IMR-90 (cell line): Measurements from ENCODE around the gene CUTC. TPM values are rescaled to one million over a fixed set of nuclear protein-coding genes. Genes with fewer than 3 reads are reported as not detected.

Source experiments
- ATAC-seq: fragments of 200-7000 bp; cut with Tn5 transposase; 2 replicates; pipeline ENCODE4 v1.9.1; 2020; ENCODE audit warnings: low read depth, mild to moderate bottlenecking, moderate library complexity
- BruUV-seq: library from RNA; stranded (reverse); fragments of 400-500 nt; replicated peaks from 2 replicates; lab custom pipeline; 2021; lab: Mats Ljungman, UMichigan
- CTCF ChIA-PET: fragments of 300-600 bp; formaldehyde crosslinking; extraction: SDS; loops from one replicate; lab custom pipeline; 2021; ENCODE audit warnings: antibody characterized with exemption; lab: Yijun Ruan, JAX
- POLR2A ChIA-PET: fragments of 300-600 bp; sonication (Branson Sonifier 250); formaldehyde crosslinking; loops from one replicate; lab custom pipeline; 2022; ENCODE audit warnings: antibody characterized with exemption; ENCODE audit not compliant: unreplicated experiment; lab: Charles Lee
- DNase-seq: peaks from one replicate; pipeline ENCODE4 v3.0.0; 2013
- H2AFZ ChIP-seq: replicated peaks from 2 replicates; pipeline ENCODE3; 2013; ENCODE audit warnings: low read length, mild to moderate bottlenecking; ENCODE audit not compliant: poor library complexity
- H2AK5ac ChIP-seq: 2 replicates; pipeline ENCODE4 v1.6.1; 2013; ENCODE audit warnings: low read depth, low read length, inconsistent platforms
- H2AK9ac ChIP-seq: replicated peaks from 2 replicates; pipeline ENCODE3; 2013; ENCODE audit warnings: mild to moderate bottlenecking, low read depth, low read length, moderate library complexity; ENCODE audit not compliant: poor library complexity
- H2BK120ac ChIP-seq: 2 replicates; pipeline ENCODE4 v1.6.1; 2013; ENCODE audit warnings: low read depth, low read length, inconsistent platforms
- H2BK15ac ChIP-seq: 3 replicates; pipeline ENCODE4 v1.6.1; 2013; ENCODE audit warnings: low read depth, low read length, inconsistent platforms
- H2BK20ac ChIP-seq: 2 replicates; pipeline ENCODE4 v1.6.1; 2013; ENCODE audit warnings: low read depth, mild to moderate bottlenecking, inconsistent platforms, low read length, moderate library complexity
- H2BK5ac ChIP-seq: 2 replicates; pipeline ENCODE4 v1.6.1; 2013; ENCODE audit warnings: mild to moderate bottlenecking, low read depth, low read length, inconsistent platforms; ENCODE audit not compliant: poor library complexity, severe bottlenecking
- H3K14ac ChIP-seq: replicated peaks from 2 replicates; pipeline ENCODE4 v1.6.1; 2013; ENCODE audit warnings: low read depth, low read length, inconsistent platforms
- H3K18ac ChIP-seq: 2 replicates; pipeline ENCODE4 v1.6.1; 2013; ENCODE audit warnings: low read depth, low read length, control low read depth
- H3K23ac ChIP-seq: 2 replicates; pipeline ENCODE4 v1.6.1; 2013; ENCODE audit warnings: low read depth, low read length, inconsistent platforms
- H3K27ac ChIP-seq: 2 replicates; pipeline ENCODE4 v1.5.1; 2013; ENCODE audit warnings: mild to moderate bottlenecking, control low read depth, low read length; ENCODE audit not compliant: insufficient read depth
- H3K27me3 ChIP-seq: 2 replicates; pipeline ENCODE4 v1.6.1; 2013; ENCODE audit warnings: low read length; ENCODE audit not compliant: control insufficient read depth, insufficient read depth
- H3K36me3 ChIP-seq: 2 replicates; pipeline ENCODE4 v1.6.1; 2013; ENCODE audit warnings: low read length, mixed read lengths; ENCODE audit not compliant: control insufficient read depth, insufficient read depth
- H3K4ac ChIP-seq: 2 replicates; pipeline ENCODE4 v1.6.1; 2013; ENCODE audit warnings: low read depth, low read length, inconsistent platforms
- H3K4me1 ChIP-seq: 2 replicates; pipeline ENCODE4 v1.6.1; 2013; ENCODE audit warnings: low read length, mixed read lengths; ENCODE audit not compliant: control insufficient read depth, insufficient read depth
- H3K4me2 ChIP-seq: 2 replicates; pipeline ENCODE4 v1.6.1; 2013; ENCODE audit warnings: low read depth, mild to moderate bottlenecking, control low read depth, low read length, moderate library complexity
- H3K4me3 ChIP-seq: 2 replicates; pipeline ENCODE4 v1.5.1; 2013; ENCODE audit warnings: low read depth, mild to moderate bottlenecking, control low read depth, low read length, moderate library complexity; ENCODE audit not compliant: insufficient read depth
- H3K56ac ChIP-seq: 2 replicates; pipeline ENCODE4 v1.6.1; 2013; ENCODE audit warnings: low read length, inconsistent platforms; ENCODE audit not compliant: insufficient read depth; ENCODE audit errors: extremely low read depth
- H3K79me1 ChIP-seq, 2 experiments: 2 replicates each; pipeline ENCODE4 v1.6.1; 2013; ENCODE audit warnings: low read length in 2 of 2, inconsistent platforms in 1 of 2, low read depth in 1 of 2
- H3K9ac ChIP-seq: 2 replicates; pipeline ENCODE4 v1.6.1; 2013; ENCODE audit warnings: low read depth, low read length, control low read depth
- H3K9me1 ChIP-seq: 2 replicates; pipeline ENCODE4 v1.6.1; 2013; ENCODE audit warnings: low read length, inconsistent platforms; ENCODE audit not compliant: insufficient read depth
- H3K9me3 ChIP-seq: 2 replicates; pipeline ENCODE4 v1.6.1; 2013; ENCODE audit warnings: low read length; ENCODE audit not compliant: control insufficient read depth, insufficient read depth
- H4K20me1 ChIP-seq: 2 replicates; pipeline ENCODE4 v1.6.1; 2013; ENCODE audit warnings: low read length, inconsistent platforms; ENCODE audit not compliant: insufficient read depth
- H4K5ac ChIP-seq: 2 replicates; pipeline ENCODE4 v1.6.1; 2013; ENCODE audit warnings: mild to moderate bottlenecking, low read depth, low read length, control low read depth
- H4K8ac ChIP-seq, 2 experiments: 2 replicates each; pipeline ENCODE4 v1.6.1; 2013; ENCODE audit warnings: low read depth in 2 of 2, low read length in 2 of 2, control low read depth in 1 of 2, inconsistent platforms in 1 of 2
- H4K91ac ChIP-seq: 2 replicates; pipeline ENCODE4 v1.6.1; 2013; ENCODE audit warnings: low read depth, low read length, inconsistent platforms; ENCODE audit not compliant: insufficient read depth
- BHLHE40 ChIP-seq: fragments of 150-350 bp; IDR thresholded peaks from 2 replicates; pipeline ENCODE4 v1.6.1; 2016; ENCODE audit warnings: mild to moderate bottlenecking, low read depth, low read length
- CEBPB ChIP-seq: IDR thresholded peaks from 2 replicates; pipeline ENCODE4 v1.6.1; 2012; ENCODE audit warnings: low read depth, low read length, improper control_type of control experiment
- CHD1 ChIP-seq: IDR thresholded peaks from 2 replicates; pipeline ENCODE4 v1.6.1; 2012; ENCODE audit warnings: low read depth, low read length, improper control_type of control experiment
- FOS ChIP-seq: fragments of 150-350 bp; IDR thresholded peaks from 2 replicates; pipeline ENCODE4 v1.6.1; 2016; ENCODE audit warnings: low read depth, low read length
- MAFK ChIP-seq: IDR thresholded peaks from 2 replicates; pipeline ENCODE4 v1.6.1; 2012; ENCODE audit warnings: low read depth, low read length, improper control_type of control experiment
- MAZ ChIP-seq: IDR thresholded peaks from 2 replicates; pipeline ENCODE4 v1.6.1; 2012; ENCODE audit warnings: low read depth, mild to moderate bottlenecking, low read length, improper control_type of control experiment, moderate library complexity, borderline replicate concordance
- MXI1 ChIP-seq: IDR thresholded peaks from 2 replicates; pipeline ENCODE4 v1.6.1; 2012; ENCODE audit warnings: low read depth, mild to moderate bottlenecking, low read length, moderate library complexity, borderline replicate concordance
- NFE2L2 ChIP-seq: fragments of 150-350 bp; IDR thresholded peaks from 2 replicates; pipeline ENCODE4 v1.6.1; 2016; ENCODE audit warnings: low read depth, mild to moderate bottlenecking, low read length
- POLR2A ChIP-seq: IDR thresholded peaks from 2 replicates; pipeline ENCODE4 v1.6.1; 2012; ENCODE audit warnings: mild to moderate bottlenecking, low read depth, low read length
- RAD21 ChIP-seq: IDR thresholded peaks from 2 replicates; pipeline ENCODE4 v1.6.1; 2012; ENCODE audit warnings: low read length, improper control_type of control experiment
- RCOR1 ChIP-seq: IDR thresholded peaks from 2 replicates; pipeline ENCODE4 v1.6.1; 2012; ENCODE audit warnings: mild to moderate bottlenecking, low read length, improper control_type of control experiment; ENCODE audit not compliant: insufficient replicate concordance
- RFX5 ChIP-seq: IDR thresholded peaks from 2 replicates; pipeline ENCODE4 v1.8.0; 2012; ENCODE audit warnings: low read depth, mild to moderate bottlenecking, low read length, moderate library complexity
- SMC3 ChIP-seq: fragments of 150-350 bp; IDR thresholded peaks from 2 replicates; pipeline ENCODE4 v1.6.1; 2016; ENCODE audit warnings: low read depth, mild to moderate bottlenecking, antibody characterized with exemption, low read length, moderate library complexity
- WGBS, 2 experiments: methylation state at CpG; one replicate each; pipeline versions ENCODE4 v1.1.5 to v1.1.7; 2013; ENCODE audit warnings: missing lambda C conversion rate in 2 of 2; ENCODE audit not compliant: insufficient read length in 1 of 2; ENCODE audit errors: extremely low coverage in 2 of 2; 5-methylcytosine and 5-hydroxymethylcytosine counted together
- dilution Hi-C: fragments of 300-500 bp; cut with HindIII; formaldehyde crosslinking; loops from one replicate; pipeline ENCODE4 v1.14.3; 2018; ENCODE audit warnings: low sequenced_read_pairs; ENCODE audit not compliant: unreplicated experiment
- in situ Hi-C: fragments of 300-500 bp; cut with MboI; formaldehyde crosslinking; loops from 3 replicates; pipeline ENCODE4 v1.14.3; 2019; ENCODE audit warnings: low sequenced_read_pairs, inconsistent platforms, mixed read lengths
- intact Hi-C: fragments of 100-400 bp; cut with micrococcal nuclease; formaldehyde crosslinking; loops from 2 replicates; pipeline ENCODE4 v1.10.0; 2022
- polyA plus RNA-seq, 3 experiments: library from polyadenylated mRNA; depleted of rRNA; stranded (reverse); fragments of >200 nt; gene quantifications; 2 replicates each; pipeline ENCODE4 v1.2.3, GENCODE V29; 2012; ENCODE audit warnings: low replicate concordance in 1 of 3
- total RNA-seq: library from RNA; depleted of rRNA; stranded (reverse); fragments of >200 nt; gene quantifications from 2 replicates; pipeline ENCODE4 v1.2.3, GENCODE V29; 2012
- TF ChIP-seq, protein P1 (sequence below): fragments of 150-350 bp; IDR thresholded peaks from 2 replicates; pipeline ENCODE4 v1.6.1; 2017; ENCODE audit warnings: mild to moderate bottlenecking, antibody characterized with exemption, low read length, low read depth
- TF ChIP-seq, protein P2 (sequence below): fragments of 150-350 bp; IDR thresholded peaks from 2 replicates; pipeline ENCODE4 v1.6.1; 2016; ENCODE audit warnings: low read depth, mild to moderate bottlenecking, low read length, moderate library complexity, borderline replicate concordance
- TF ChIP-seq, protein P3 (sequence below): conservative IDR thresholded peaks from 2 replicates; pipeline ENCODE4 v1.5.1; 2012; ENCODE audit warnings: mild to moderate bottlenecking, low read depth, low read length, improper control_type of control experiment

Gene CUTC
- total and polyA plus RNA-seq, 2 of the 4 experiments (the other 2 are of a cell fraction): 7.0 to 10.2 TPM

DNA sequence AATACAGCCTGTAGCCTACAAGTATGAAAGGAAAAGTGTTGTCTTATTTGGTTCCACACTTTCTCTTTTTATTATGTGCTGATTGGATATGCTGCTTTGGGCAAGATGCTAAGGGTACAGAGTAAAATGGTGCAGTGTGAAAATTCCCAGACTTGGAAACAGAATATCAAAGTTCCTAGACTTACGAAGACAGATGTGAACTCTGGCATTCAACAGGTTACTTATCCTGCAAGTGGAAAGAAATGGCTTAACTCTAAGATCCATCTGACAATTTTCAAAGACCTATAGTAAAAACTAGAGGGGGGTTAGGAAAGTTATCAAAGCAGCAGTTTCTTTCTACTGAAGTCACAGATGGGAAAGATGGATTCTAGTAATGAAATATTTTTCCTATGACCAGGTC lies 24.1 kb downstream of the CUTC start:
- POLR2A ChIA-PET: no interaction called here
- no peak overlapping the region for H2BK20ac ChIP-seq
- no peak overlapping the region for H3K4me2 ChIP-seq
- peaks cover 12% of the 10 kb centered on the region for H3K36me3 ChIP-seq
- no peak overlapping the region for H2BK15ac ChIP-seq
- no peaks in the 10 kb centered on the region for H3K27me3 ChIP-seq
- BruUV-seq: no TSS peak
- H2BK120ac ChIP-seq: no peak overlapping the region
- H3K18ac ChIP-seq: no peak overlapping the region
- H2AFZ ChIP-seq: no peak overlapping the region
- H3K9ac ChIP-seq: no peak overlapping the region
- H3K27ac ChIP-seq: no peak overlapping the region
- in situ Hi-C loops (no loop called here), dilution Hi-C loops (no loop called here), intact Hi-C loops (no loop called here)
- TF ChIP-seq SMC3 (no peak), MAFK (no peak), NFE2L2 (no peak), FOS (no peak), POLR2A (no peak), MXI1 (no peak), CHD1 (no peak), CEBPB (no peak), BHLHE40 (no peak), RFX5 (no peak), MAZ (no peak), RAD21 (no peak), RCOR1 (no peak)
- TF ChIP-seq, protein P1, sequence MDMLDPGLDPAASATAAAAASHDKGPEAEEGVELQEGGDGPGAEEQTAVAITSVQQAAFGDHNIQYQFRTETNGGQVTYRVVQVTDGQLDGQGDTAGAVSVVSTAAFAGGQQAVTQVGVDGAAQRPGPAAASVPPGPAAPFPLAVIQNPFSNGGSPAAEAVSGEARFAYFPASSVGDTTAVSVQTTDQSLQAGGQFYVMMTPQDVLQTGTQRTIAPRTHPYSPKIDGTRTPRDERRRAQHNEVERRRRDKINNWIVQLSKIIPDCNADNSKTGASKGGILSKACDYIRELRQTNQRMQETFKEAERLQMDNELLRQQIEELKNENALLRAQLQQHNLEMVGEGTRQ: no peak
- TF ChIP-seq, protein P2, sequence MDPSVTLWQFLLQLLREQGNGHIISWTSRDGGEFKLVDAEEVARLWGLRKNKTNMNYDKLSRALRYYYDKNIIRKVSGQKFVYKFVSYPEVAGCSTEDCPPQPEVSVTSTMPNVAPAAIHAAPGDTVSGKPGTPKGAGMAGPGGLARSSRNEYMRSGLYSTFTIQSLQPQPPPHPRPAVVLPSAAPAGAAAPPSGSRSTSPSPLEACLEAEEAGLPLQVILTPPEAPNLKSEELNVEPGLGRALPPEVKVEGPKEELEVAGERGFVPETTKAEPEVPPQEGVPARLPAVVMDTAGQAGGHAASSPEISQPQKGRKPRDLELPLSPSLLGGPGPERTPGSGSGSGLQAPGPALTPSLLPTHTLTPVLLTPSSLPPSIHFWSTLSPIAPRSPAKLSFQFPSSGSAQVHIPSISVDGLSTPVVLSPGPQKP: no peak
- TF ChIP-seq, protein P3, sequence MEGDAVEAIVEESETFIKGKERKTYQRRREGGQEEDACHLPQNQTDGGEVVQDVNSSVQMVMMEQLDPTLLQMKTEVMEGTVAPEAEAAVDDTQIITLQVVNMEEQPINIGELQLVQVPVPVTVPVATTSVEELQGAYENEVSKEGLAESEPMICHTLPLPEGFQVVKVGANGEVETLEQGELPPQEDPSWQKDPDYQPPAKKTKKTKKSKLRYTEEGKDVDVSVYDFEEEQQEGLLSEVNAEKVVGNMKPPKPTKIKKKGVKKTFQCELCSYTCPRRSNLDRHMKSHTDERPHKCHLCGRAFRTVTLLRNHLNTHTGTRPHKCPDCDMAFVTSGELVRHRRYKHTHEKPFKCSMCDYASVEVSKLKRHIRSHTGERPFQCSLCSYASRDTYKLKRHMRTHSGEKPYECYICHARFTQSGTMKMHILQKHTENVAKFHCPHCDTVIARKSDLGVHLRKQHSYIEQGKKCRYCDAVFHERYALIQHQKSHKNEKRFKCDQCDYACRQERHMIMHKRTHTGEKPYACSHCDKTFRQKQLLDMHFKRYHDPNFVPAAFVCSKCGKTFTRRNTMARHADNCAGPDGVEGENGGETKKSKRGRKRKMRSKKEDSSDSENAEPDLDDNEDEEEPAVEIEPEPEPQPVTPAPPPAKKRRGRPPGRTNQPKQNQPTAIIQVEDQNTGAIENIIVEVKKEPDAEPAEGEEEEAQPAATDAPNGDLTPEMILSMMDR: no peak
- no peak overlapping the region for H4K91ac ChIP-seq
- H3K14ac ChIP-seq: no peak overlapping the region
- H3K4me3 ChIP-seq: no peak overlapping the region
- no peak overlapping the region for H2BK5ac ChIP-seq
- ATAC-seq (no peak), DNase-seq (no peak)
- H4K20me1 ChIP-seq: no peaks in the 10 kb centered on the region
- H4K8ac ChIP-seq: no peak overlapping the region
- no peak overlapping the region for H2AK9ac ChIP-seq
- no peaks in the 10 kb centered on the region; the same call in 1 of the 2 replicates for H3K4me1 ChIP-seq
- H3K4ac ChIP-seq: no peak overlapping the region
- H3K23ac ChIP-seq: no peak overlapping the region
- no CpG with 5 or more reads among the region's 1 CpG for WGBS, 2 experiments
- no peaks in the 10 kb centered on the region for H3K9me3 ChIP-seq
- H2AK5ac ChIP-seq: no peak overlapping the region
- H3K9me1 ChIP-seq: no peaks in the 10 kb centered on the region
- no peaks in the 10 kb centered on the region; a peak in 1 of 4 replicates for H3K79me1 ChIP-seq
- no peak overlapping the region for H4K5ac ChIP-seq
- no peak overlapping the region for H3K56ac ChIP-seq
- CTCF ChIA-PET: no interaction called here
